ENCODE measurements around the gene HOXB1.
"Not testable (repeated sequence)": the region's sequence is repeated elsewhere in the genome, so short reads cannot be mapped to it uniquely, and the experiment has no call there.

Gene HOXB1

DNA sequence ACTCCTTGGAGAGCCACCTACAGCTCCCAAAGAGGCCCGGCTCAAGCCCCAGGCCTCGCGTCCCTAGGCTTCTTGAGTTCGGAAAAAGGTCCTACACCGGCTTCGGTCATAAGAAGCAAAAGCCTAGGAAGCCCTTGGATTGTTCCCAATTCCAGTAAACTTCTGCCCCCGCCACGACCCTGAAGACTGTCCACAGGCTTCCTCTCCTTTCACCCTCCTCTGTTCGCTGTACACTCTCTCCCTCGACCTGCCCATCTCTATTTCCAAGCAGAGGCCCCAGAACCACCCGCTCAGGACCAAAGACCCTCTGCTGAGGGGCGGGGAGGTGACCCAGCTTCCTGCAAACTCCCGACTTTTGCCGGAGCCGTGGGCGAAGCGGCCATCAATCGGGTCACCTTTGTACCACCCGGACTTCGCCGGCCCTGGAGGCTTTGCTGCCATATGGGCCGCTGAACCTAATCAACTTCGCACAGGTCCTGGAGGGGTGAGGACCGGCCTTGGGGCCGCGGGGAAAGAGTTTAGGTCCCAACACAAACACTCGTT lies 11.4 kb upstream of the HOXB1 start:
- peak in 1 of 2 donors; percentile 36 for DNase-seq

DNA sequence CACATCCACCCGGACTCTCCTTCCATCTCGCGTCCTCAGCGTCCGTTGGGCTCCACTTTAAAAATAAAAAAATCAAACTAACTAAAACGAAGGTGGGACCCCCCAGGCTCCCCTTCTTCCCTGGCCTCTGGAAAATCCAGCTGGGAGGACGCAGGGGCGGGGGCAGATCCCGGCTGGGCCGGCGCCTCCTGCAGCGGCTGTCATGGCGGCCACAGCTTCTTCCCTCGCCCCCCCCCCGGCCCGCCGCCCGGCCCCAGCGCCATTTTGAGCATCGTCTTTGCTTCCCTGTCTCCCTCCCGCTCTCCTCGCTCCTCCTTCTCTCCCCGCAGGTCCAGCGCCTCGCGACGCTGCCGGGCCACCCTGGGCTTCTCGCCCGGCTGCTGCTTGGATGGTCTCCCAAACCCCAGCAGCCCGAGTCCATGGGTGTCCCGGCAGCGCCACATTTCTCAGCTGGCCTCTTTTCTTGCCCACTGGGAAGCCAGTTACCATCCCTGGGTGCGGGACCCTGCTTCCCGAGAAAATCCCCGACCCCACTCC lies 10.8 kb upstream of the HOXB1 start:
- DNase-seq: peak; percentile 18 to 50

DNA sequence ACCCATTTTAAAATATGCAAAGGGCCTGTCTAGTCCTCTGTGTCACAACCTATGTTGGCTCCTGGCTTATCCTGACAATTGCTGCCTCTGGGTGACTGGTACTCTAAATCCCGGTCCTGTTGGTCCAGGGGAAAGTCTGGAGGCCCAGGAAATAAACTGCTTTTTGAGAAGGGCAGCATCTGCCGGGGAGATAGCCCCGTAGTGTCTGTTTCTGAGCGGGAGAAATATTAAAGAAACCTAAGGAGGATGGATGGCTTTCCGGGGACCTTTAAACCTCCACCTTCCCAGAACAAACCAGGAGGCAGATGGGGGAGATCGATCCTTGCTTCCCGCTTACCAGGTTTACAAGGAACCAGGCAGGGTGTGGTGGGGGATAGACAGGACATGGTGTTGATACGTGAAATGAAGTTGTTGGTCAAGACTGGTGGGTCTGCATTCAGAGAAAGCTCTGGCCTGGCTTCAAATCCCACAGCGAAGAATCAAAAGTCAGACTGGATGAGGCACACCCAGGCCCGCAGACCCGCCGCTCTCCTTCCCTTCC lies 10.3 kb upstream of the HOXB1 start:
- DNase-seq: no peak

DNA sequence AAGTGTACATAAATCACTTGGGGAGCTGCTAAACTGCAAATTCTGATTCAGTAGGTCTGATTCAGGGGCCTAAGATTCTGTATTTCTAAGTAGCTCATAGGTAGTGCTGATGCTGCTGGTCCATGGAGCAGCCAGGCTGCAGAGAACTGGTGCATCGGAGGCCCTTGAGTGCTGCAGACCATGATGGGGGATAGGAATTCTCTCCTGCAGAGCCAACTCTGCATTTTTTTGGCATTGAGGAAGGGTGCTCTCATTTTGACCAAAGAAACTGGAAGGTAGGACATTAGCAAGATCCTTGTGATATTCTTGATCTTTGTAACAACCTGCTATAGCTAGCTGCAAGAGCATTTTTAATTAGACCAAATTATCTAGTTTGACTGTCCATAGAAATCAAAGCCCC lies 9.4 kb upstream of the HOXB1 start:
- no peak for DNase-seq

DNA sequence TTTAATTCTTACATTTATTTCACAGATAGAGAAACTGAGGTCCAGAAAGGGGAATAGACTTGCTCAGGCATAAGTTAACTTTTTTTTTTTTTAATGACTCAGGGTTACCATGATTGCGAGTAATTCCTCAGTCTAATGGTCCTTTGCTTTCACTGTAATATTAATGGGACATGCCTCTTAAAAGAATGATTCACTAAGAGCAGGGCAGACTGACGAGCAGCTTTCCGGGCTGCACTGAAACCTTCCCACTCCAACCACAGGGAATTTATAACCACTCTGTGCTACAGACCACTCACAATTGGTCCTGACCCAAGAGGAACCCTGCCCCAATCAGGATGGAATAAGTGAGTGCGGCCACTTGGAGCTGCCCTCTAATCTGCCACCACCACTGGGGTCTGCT lies 8.4 kb upstream of the HOXB1 start:
- DNase-seq: no peak

DNA sequence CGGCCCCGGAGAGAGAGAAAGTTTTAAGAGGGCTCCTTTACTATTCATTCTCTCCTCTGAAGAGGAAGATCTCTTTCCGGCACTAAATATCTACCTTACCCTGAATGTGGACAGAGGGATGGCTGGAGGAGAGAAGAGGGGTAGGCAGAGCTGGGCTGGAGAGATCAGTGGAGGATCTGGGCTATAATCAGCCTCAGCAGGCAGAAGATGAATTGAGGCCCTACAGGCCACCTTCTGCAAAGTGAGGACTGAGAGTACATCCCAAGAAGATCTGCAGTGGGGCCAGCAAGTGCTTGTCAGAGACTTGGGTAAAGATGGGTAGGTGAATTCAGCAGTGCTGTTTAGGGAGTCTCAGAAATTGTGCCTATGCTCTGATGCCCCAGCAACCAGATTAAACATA lies 6.5 kb upstream of the HOXB1 start:
- DNase-seq: no peak

DNA sequence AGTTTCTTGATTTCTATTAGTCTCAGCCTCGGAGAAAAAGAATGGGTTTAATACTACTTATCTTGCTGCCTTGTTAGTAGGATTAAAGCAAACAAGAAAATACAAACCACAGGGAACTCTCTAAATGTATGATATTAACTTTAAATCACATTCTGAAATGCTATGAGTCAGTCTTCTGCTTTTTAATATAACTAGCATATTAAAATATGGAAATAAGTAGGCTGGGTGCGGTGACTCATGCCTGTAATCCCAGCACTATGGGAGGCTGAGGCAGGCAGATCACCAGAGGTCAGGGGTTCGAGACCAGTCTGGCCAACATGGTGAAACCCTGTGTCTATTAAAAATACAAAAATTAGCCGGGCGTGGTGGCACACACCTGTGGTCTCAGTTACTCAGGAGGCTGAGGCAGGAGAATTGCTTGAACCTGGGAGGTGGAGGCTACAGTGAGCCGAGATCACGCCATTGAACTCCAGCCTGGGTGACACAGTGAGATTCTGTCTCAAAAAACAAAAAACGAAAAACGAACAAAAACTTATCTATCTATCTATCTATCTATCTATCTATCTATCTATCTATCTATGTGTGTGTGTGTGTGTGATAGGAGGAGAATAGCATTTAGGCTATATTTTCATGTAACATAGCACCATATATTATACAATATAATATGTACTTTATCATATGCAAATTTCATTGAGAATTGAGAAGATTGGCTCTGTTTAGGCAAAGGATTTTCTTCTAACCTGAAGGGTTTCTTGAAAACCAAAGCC lies 5.2 kb upstream of the HOXB1 start:
- DNase-seq: not testable (repeated sequence)

DNA sequence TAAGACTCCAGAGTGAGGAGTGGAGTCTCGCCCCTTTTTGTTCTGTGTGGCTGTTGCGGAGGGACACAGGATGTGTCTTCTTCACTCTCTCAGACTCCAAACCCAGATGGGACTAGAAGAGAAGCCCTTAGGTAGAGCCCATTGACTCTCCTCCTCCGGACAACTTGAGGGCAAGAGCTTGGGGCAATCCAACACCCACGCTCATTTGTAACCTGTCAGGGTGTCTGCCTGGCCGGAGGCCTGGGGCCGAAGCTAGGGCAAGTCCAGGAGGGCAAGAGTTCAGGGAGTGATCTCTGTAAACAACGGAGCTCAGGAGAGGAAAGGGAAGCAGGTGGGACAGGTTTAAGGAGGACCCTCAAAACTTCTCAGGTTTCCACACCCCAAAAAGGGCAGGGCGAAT lies 1.4 kb upstream of the HOXB1 start:
- no peak for DNase-seq

DNA sequence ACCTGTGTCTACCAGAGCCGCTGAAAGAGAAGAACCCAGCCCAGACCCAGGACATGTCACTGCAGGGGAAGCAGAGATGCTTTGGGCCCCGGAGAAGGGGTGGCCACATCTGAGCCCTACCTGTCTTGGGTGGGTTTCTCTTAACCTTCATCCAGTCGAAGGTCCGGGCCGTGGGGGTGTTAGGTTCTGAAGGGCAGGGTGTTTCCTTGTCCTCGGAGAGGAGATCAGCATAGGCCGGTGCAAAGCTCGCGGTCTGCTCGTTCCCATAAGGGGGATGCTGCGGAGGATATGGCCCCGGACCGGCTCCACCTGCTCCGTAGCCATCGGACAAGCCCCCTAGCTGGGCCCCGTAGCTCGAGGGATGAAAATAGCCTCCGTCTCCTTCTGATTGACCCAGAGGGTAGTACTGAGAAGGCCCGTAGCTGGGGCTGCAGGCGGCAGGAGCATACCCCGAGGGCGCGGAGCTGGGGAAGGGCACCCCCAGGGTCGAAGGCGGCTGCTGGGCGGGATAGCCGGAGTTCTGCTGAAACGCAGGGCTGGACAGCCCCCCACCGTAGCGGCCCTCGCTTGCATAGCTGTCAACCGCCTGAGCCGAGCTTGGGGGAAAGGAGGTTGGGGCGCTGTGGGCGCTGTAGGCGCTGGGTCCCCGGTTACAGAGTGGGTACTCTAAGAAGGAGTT lies 464 bp downstream of the HOXB1 start:
- DNase-seq: no peak

DNA sequence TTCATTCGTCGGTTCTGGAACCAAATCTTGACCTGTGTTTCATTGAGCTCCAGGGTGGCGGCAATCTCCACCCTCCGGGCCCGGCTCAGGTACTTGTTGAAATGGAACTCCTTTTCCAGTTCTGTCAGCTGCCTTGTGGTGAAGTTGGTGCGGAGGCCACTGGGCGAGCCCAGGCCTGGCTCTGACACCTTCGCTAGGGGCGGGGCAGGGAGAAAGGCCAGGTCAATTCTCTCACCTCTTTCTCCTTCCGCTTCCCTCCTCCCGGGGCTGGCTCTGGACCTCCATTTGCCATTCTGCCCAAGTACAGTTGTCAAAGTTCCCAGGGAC lies 1.2 kb downstream of the HOXB1 start:
- DNase-seq: no peak

DNA sequence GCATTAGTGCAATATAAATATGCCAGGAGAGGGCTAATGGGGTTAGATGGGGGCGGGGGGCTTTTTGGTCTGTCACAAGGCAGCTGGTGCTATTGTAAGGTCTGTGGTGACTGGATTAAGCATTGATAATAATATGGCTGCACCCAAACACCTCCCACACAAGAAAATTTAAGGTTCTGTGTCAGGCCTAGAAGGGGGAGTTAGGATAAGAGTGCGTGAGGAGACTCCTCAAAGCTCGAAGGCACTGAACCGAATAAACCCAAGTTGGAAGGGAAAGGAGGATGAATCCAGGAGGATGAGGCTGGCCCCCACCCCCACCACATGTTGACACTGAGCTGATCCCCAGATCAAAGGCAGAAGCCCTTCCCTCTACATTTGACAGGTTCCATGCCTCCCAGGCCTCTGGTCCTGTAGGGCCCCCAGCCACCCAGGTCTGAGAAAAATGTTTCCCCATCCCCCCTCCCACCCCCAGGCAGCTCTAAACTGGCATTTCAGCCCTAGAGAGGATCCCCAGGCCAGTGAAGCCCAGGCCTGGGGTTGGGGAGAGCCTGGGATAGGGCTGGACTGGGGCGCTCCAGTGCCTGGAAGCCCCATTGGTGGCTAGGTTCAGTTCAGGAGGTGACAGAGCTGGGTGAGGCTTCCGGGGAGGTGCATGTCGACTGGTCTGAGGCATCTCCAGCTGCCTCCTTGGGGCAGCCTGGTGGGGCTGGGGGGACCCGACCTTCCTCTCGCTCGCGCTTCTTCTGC lies 1.7 kb downstream of the HOXB1 start:
- no peak for DNase-seq

DNA sequence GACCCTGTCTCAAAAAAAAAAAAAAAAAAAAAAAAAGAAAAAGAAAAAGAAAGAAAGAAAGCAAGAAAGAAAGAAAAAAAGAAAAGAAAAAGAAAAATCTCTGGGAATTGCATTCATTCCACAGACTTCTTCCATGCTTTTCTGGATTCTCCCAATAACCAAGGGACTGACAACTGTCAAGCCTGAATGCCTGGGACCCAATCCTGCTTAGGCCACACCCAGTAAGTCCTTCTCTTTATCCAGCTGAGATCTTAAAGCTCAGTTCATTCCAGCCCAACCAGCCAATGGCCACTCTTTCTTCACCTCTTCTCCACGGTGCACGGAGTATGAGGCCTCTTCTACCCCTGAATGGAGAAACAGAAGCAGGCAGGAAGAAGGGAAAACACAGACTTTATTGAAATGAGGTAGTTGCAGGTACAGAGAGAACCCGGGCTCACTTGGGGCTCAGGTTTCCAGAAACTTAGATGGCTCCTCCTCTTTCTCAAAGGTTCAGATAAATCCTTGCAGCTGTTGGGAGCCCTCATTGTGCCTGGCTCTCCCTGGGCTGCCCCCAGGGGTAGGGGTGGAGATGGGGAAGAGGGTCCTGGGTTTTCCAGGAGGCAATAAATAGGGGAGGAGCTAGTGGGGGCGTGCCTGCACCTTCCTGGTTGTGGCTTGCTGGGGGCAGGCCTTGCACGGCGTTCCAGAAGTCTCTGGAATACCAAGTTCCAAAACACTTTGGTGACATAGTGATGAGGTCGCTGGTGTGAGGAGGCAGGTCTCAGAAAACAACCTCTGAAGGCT lies 2.5 kb downstream of the HOXB1 start:
- DNase-seq: no peak

DNA sequence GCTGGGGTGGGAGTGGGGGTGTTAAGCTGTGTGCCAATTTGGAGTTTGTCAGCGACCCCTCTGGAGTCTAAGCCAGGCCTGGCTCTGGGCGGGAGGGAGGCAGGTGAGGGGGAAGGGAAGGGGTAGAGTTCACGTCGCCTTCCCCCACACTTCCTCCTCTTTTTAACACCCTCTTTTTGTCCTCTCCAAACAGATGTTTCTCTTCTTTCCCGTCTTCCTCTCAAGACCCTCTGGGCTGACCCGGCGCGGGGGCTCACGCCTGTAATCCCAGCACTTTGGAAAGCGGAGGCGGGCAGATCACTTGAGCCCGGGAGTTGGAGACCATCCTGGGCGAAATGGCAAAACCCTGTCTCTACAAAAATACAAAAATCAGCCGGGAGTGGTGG lies 3.3 kb downstream of the HOXB1 start:
- DNase-seq: no peak

DNA sequence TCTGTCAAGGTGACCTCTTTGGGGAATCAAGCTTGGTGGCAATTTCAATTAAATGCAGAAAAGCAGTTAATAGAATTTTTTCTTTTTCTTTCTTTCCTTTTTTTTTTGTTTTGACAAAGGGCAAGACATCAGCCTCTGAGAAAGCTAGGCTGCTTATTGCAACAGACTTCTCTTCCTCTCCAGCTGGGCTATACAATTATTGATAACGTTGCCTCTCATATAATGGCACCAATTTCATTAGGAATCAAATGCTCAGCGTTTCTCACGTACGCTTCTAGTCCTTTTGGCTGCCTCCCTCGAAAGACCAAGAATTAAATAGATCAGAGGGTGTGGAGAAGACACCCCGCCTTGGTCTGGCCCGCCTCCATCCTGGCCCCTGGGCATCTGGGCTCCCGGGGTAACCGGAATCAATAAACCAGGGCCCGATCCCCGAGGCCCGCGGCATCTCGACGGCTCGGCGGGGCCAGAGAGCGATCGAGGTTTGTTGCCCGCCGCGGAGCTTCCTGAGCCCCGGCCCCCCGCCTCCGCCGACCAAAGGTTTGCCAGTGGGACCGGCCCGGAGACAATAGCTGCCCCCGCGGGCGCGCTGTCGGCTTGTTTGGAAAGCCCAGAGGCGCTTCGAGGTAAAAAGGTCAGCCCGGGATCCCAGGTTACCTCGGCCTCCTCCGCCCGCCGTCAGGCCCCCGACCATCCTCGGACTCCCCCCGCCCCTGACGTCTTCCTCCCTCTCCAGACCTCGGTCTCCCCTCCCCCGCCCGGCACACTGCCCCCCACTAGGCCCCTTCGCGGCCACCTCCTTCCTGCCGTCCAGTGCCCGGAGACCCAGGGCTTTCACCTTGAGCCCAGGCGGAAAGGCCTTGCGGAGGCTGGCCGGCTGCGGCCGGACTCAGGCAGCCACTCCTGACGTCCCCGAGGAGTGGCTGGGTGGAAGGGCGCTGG lies 3.9 kb downstream of the HOXB1 start:
- no peak for DNase-seq

DNA sequence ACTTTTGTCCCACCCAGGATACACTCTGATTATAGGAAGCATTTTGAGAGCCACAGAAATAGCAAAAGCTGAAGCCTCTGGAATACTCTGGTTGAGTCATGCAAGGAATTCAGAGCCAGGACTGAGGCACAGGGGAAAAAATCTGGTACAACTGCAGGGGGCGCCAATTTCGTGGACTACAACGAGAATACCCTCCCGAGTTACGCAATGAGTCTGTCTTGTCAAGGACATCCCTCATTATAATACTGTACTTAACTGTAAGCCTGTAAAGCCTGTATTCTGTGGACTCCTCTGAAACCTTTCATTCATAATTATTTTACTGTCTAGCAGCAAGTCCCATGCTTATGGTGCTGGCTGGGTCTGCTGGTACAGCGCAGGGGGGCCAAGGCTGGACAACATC lies 7.8 kb downstream of the HOXB1 start:
- no peak for DNase-seq

DNA sequence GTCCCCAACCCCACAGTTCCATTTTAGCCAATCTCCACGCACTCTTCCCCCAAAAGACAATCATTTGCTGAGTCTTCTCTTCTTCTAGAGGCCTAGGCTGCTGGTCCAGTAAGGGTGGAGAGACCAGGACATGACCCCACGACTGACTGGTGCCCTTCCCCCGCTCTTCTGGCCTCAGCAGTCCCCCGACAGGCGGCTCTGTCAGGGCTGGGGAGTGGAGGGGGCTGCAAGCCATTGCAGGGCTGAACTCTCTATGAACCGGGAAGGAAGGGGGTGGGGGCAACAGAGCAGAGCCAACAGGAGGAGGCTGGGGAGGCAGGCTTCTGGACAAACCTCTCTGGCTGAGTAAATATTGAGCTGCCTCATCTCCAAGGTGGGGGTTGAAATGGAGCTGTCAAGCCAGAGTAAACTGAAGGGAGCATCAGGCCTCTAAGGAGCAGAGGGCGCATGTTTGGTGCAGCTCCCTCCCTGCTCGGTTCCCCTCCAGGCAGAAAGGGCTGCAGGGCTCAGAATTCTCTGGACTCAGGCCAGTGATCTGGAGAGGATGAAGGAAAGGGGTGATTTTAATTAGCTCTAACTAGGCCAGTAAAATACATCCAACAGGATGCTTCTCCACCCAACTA lies 8.7 kb downstream of the HOXB1 start:
- no peak for DNase-seq

DNA sequence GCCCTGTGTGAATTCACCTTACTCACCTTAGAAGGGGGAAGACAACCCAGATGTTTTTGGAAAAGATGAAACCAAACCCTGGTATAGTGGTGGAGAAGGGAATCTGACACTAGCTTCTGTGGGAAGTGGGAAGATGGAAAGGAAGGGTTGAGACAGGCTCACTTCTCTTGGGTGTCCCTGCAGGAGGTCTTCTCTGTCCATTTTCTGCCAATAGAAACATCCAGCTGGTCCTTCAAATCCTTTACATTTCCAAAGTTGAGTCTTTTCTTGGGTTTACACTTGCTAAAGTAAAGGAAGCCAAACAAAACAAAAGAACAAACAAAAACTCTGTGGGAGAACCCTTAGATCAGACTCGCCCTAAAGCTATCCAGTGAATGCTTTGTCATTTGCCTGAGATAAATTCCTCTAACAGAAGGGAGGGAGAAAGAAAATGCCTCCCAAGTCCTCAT lies 10.2 kb downstream of the HOXB1 start:
- DNase-seq: no peak

DNA sequence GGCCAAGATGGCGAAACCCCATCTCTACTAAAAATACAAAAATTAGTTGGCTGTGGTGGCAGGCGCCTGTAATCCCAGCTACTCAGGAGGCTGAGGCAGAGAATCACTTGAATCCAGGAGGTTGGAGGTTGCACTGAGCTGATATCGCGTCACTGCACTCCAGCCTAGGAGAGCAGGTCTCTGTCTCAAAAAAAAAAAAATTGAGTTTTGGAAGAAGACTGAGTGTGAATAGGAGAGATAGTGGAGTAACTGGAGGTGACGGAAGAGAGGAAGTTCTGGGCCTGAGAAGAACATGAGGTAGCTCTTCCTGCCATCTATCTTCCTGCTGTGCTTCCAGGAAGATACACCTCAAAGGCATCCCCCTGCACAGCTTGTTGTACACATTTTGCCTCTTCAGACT lies 11.4 kb downstream of the HOXB1 start:
- DNase-seq: no peak

DNA sequence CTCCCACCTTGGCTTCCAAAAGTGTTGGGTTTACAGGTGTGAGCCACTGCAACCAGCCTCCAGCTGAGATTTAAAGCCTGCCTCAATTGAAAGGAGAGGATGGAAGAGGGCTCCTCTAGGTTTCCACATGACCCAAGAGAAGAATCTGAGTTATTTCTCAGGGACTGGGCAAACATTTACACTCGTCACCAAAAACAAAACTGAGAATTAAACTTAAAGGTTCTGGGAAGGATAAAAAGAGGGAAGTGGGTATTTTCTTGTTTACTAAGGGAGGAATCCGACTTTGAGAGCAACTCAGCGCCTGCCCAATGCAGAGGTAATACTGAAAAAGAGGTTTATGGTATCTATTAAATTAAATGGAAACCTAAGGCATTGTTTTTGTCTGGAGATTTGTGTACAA lies 13.3 kb downstream of the HOXB1 start:
- no peak for DNase-seq
